Mesendoderm (in vitro differentiated cells): ENCODE measurements around the gene OPRM1.
"Not testable (repeated sequence)": the region's sequence is repeated elsewhere in the genome, so short reads cannot be mapped to it uniquely, and the experiment has no call there.

Experiments used
- DNase-seq: peaks from one replicate; pipeline ENCODE4 v3.0.0; 2013
- H2AK5ac ChIP-seq: 2 replicates; pipeline ENCODE4 v1.6.1; 2013; ENCODE audit warnings: low read length, inconsistent platforms
- H2BK120ac ChIP-seq: 2 replicates; pipeline ENCODE4 v1.6.1; 2013; ENCODE audit warnings: low read depth, mild to moderate bottlenecking, low read length, moderate library complexity, mixed read lengths
- H2BK15ac ChIP-seq: replicated peaks from 2 replicates; pipeline ENCODE4 v1.6.1; 2013; ENCODE audit warnings: low read depth, mild to moderate bottlenecking, moderate library complexity
- H2BK5ac ChIP-seq: 2 replicates; pipeline ENCODE4 v1.6.1; 2013; ENCODE audit warnings: low read length, inconsistent platforms
- H3K18ac ChIP-seq: 2 replicates; pipeline ENCODE4 v1.6.1; 2013; ENCODE audit warnings: mild to moderate bottlenecking, low read length, mixed read lengths
- H3K23ac ChIP-seq: one replicate; pipeline ENCODE4 v1.6.1; 2013; ENCODE audit warnings: low read length
- H3K27ac ChIP-seq: 2 replicates; pipeline ENCODE4 v1.5.1; 2013; ENCODE audit warnings: low read depth, mild to moderate bottlenecking, inconsistent platforms, low read length, moderate library complexity
- H3K27me3 ChIP-seq: 2 replicates; pipeline ENCODE4 v1.6.1; 2013; ENCODE audit warnings: low read length, control low read depth, mild to moderate bottlenecking, inconsistent platforms; ENCODE audit not compliant: insufficient read depth, poor library complexity
- H3K36me3 ChIP-seq: 2 replicates; pipeline ENCODE4 v1.6.1; 2013; ENCODE audit warnings: low read length, inconsistent platforms; ENCODE audit not compliant: control insufficient read depth, insufficient read depth
- H3K4ac ChIP-seq: one replicate; pipeline ENCODE4 v1.6.1; 2013; ENCODE audit warnings: low read depth, mild to moderate bottlenecking, low read length, moderate library complexity
- H3K4me1 ChIP-seq: 2 replicates; pipeline ENCODE4 v1.6.1; 2013; ENCODE audit warnings: low read depth, low read length, inconsistent platforms; ENCODE audit not compliant: control insufficient read depth
- H3K4me2 ChIP-seq: 2 replicates; pipeline ENCODE4 v1.6.1; 2013; ENCODE audit warnings: low read length
- H3K4me3 ChIP-seq: 2 replicates; pipeline ENCODE4 v1.5.1; 2013; ENCODE audit warnings: mild to moderate bottlenecking, low read length
- H3K56ac ChIP-seq: one replicate; pipeline ENCODE4 v1.6.1; 2013; ENCODE audit warnings: low read length
- H3K79me1 ChIP-seq: 2 replicates; pipeline ENCODE4 v1.6.1; 2013; ENCODE audit warnings: low read length, inconsistent platforms
- H3K79me2 ChIP-seq: 2 replicates; pipeline ENCODE4 v1.6.1; 2013; ENCODE audit warnings: mild to moderate bottlenecking, low read length; ENCODE audit not compliant: control insufficient read depth, insufficient read depth
- H3K9ac ChIP-seq: 2 replicates; pipeline ENCODE4 v1.6.1; 2013; ENCODE audit warnings: low read length, inconsistent platforms
- H4K5ac ChIP-seq: one replicate; pipeline ENCODE4 v1.6.1; 2013; ENCODE audit warnings: low read length
- H4K8ac ChIP-seq: one replicate; pipeline ENCODE4 v1.6.1; 2013; ENCODE audit warnings: low read depth, mild to moderate bottlenecking, control low read depth, low read length, moderate library complexity
- WGBS: extraction: QIAGEN DNeasy Blood & Tissue Kit; methylation state at CpG from one replicate; pipeline ENCODE4 v1.1.7; 2013; ENCODE audit warnings: low lambda C conversion rate, missing lambda C conversion rate; ENCODE audit not compliant: insufficient coverage; ENCODE audit errors: extremely low coverage; 5-methylcytosine and 5-hydroxymethylcytosine counted together

The OPRM1 gene

DNA sequence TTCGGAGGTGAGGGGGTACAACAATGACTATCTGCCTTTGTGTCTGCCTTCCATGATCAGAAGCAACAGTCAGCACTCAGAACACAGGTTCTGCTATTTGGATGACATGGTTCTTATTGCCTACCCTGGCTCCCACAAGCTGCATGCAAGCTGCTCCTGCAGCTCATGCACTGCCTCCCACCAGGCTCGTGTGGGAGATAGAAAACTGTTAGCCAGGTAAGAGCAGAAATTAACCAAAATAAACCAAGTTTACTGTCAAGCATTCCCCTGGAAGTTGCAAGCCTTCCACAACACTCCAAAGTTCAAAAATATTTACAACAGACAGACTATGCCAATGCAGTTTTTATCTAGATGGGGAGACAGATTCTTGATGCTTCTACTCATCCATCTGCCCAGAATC lies 31.0 kb downstream of the OPRM1 start:
- Histone ChIP-seq H3K23ac (no peak overlapping the region), H3K4ac (no peak overlapping the region), H2AK5ac (no peak overlapping the region)

GRCh38 chr6:154070657-154071056 lies 31.6 kb downstream of the OPRM1 start:
- no peaks in the 10 kb centered on the region for H3K79me1 ChIP-seq
- whole genome bisulfite sequencing, result no CpG with 5 or more reads among the region's 1 CpG
- H3K4me1 ChIP-seq, result no peaks in the 10 kb centered on the region
- no peaks in the 10 kb centered on the region for H3K36me3 ChIP-seq
- no peak overlapping the region for H3K4ac ChIP-seq
- no peak overlapping the region for H3K27ac ChIP-seq
- no peak overlapping the region for H3K23ac ChIP-seq
- H4K5ac ChIP-seq, result no peak overlapping the region
- no peak overlapping the region for H3K4me2 ChIP-seq
- no peak overlapping the region for H3K9ac ChIP-seq
- H3K56ac ChIP-seq, result no peak overlapping the region
- no peak overlapping the region for H2BK120ac ChIP-seq
- H3K27me3 ChIP-seq, result no peaks in the 10 kb centered on the region
- no peak overlapping the region for H2AK5ac ChIP-seq
- no peak overlapping the region for H4K8ac ChIP-seq
- H3K4me3 ChIP-seq, result no peak overlapping the region
- H2BK15ac ChIP-seq, result no peak overlapping the region
- H3K18ac ChIP-seq, result no peak overlapping the region
- H3K79me2 ChIP-seq, result no peaks in the 10 kb centered on the region
- no peak overlapping the region for H2BK5ac ChIP-seq
- DNase-seq, result no peak

More for the DNA sequence above, 31.0 kb downstream of the OPRM1 start:
- Histone ChIP-seq H4K8ac (no peak overlapping the region), H3K79me1 (no peaks in the 10 kb centered on the region), H3K79me2 (no peaks in the 10 kb centered on the region), H3K9ac (no peak overlapping the region), H3K4me1 (no peaks in the 10 kb centered on the region), H3K36me3 (no peaks in the 10 kb centered on the region), H2BK15ac (no peak overlapping the region), H3K27me3 (no peaks in the 10 kb centered on the region), H2BK5ac (no peak overlapping the region), H2BK120ac (no peak overlapping the region), H3K18ac (no peak overlapping the region), H3K4me2 (no peak overlapping the region), H3K27ac (no peak overlapping the region), H4K5ac (no peak overlapping the region), H3K4me3 (no peak overlapping the region), H3K56ac (no peak overlapping the region)
- WGBS, result no CpG with 5 or more reads among the region's 2 CpGs
- DNase-seq, result no peak

GRCh38 chr6:154071236-154071635 lies 32.2 kb downstream of the OPRM1 start:
- H3K79me2 ChIP-seq, result no peaks in the 10 kb centered on the region
- no peak overlapping the region for H3K18ac ChIP-seq
- DNase-seq, result no peak
- H3K9ac ChIP-seq, result no peak overlapping the region
- no peaks in the 10 kb centered on the region for H3K27me3 ChIP-seq
- H3K56ac ChIP-seq, result no peak overlapping the region
- no peak overlapping the region for H4K5ac ChIP-seq
- no peaks in the 10 kb centered on the region for H3K4me1 ChIP-seq
- no peak overlapping the region for H2BK120ac ChIP-seq
- no peak overlapping the region for H3K4me2 ChIP-seq
- no peak overlapping the region for H3K23ac ChIP-seq
- H2BK15ac ChIP-seq, result no peak overlapping the region
- H2BK5ac ChIP-seq, result no peak overlapping the region
- H3K4me3 ChIP-seq, result no peak overlapping the region
- no peaks in the 10 kb centered on the region for H3K79me1 ChIP-seq
- no peak overlapping the region for H3K27ac ChIP-seq
- WGBS, result no CpG with 5 or more reads among the region's 1 CpG
- no peak overlapping the region for H2AK5ac ChIP-seq
- no peak overlapping the region for H3K4ac ChIP-seq
- H4K8ac ChIP-seq, result no peak overlapping the region
- H3K36me3 ChIP-seq, result no peaks in the 10 kb centered on the region

DNA sequence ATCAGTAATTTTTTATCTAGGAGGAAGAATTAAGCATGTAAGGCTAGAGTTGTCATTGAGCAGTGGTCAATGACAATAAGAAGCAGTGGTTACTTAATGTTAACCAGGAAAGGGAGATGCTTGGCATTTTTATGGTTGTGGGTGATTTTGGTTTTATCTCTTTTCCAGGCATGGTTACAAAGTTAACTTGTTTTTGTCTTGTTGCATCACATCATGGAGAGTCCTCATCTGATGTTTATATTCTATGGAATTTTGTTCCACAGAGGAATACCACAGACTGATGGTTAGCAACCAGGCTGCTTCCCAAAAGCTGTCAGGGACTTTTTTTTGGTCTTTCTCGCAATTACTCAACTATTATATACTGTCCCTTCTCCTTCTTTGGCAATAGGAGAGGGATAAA lies 32.7 kb downstream of the OPRM1 start:
- Histone ChIP-seq H3K23ac (no peak overlapping the region), H3K79me1 (no peaks in the 10 kb centered on the region), H3K27me3 (no peaks in the 10 kb centered on the region), H3K18ac (no peak overlapping the region), H4K5ac (no peak overlapping the region), H3K56ac (no peak overlapping the region), H3K4ac (no peak overlapping the region), H3K4me2 (no peak overlapping the region), H2BK15ac (no peak overlapping the region), H4K8ac (no peak overlapping the region), H3K4me1 (no peaks in the 10 kb centered on the region), H3K27ac (no peak overlapping the region), H3K36me3 (no peaks in the 10 kb centered on the region), H3K4me3 (no peak overlapping the region), H3K9ac (no peak overlapping the region), H2AK5ac (no peak overlapping the region), H2BK5ac (no peak overlapping the region), H2BK120ac (no peak overlapping the region), H3K79me2 (no peaks in the 10 kb centered on the region)
- no peak for DNase-seq
- WGBS, result no CpG with 5 or more reads among the region's 1 CpG

DNA sequence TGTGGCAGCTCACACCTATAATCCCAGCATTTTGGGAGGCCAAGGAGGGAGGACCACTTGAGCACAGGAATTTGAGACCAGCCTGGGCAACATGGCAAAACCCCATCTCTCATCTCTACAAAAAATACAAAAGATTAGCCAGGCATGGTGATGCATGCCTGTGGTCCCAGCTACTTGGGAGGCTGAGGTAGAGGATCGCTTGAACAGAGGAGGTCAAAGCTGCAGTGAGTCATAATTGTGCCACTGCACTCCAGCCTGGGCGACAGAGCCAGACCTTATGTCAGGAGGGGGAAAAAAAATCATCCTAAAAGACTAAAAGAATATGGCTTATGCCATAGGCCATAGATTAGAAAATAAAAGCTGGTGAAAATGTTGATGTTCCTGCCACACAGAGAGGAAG lies 39.6 kb downstream of the OPRM1 start:
- not testable (repeated sequence) for H2BK120ac ChIP-seq, H4K8ac ChIP-seq, H3K23ac ChIP-seq, DNase-seq, H3K18ac ChIP-seq, H3K79me2 ChIP-seq, H3K56ac ChIP-seq, H2AK5ac ChIP-seq, H3K4ac ChIP-seq, H3K4me2 ChIP-seq, H3K79me1 ChIP-seq, H3K27me3 ChIP-seq, H3K9ac ChIP-seq, H2BK5ac ChIP-seq, H3K27ac ChIP-seq, H3K4me1 ChIP-seq, H3K36me3 ChIP-seq, H4K5ac ChIP-seq, H3K4me3 ChIP-seq, H2BK15ac ChIP-seq
- no CpG with 5 or more reads among the region's 2 CpGs for WGBS

DNA sequence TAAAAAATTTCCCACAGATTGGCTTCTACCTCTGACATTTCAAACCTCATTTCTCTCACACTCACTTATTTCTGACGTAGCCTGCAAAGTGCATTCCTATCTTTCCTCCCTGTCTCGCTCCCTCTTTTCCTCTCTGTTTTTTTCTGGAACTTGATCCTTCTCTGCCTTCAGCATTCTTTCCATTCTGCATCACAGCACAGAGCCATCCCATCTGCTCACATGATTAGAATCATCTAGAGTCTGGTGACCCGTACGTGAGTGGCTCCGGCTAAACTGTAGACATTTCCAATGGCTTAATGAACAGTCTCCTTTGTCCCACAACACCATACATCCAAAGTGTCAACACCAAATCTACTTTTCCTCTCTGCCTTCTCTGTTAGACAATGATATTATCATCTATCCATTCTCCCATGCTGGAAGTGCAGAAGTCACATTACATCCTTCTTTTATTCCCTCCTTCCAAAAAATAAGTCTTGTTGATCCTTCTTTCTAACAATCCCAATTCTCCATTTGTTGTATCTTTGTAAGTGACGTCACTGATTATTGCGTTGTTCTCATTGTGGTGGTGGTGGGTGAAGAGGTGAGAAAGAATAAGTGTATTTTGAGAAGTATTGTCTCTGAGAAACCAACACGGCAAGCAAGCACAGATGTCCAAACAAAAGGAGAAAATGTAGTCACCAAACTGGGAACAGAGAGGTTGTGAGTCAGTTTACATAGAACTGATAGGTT lies 41.6 kb downstream of the OPRM1 start:
- no peaks in the 10 kb centered on the region for H3K4me1 ChIP-seq
- no peak overlapping the region for H2BK5ac ChIP-seq
- no peaks in the 10 kb centered on the region for H3K79me2 ChIP-seq
- H3K4me2 ChIP-seq, result no peak overlapping the region
- no peak overlapping the region for H2BK15ac ChIP-seq
- no peak overlapping the region for H3K27ac ChIP-seq
- no peaks in the 10 kb centered on the region for H3K27me3 ChIP-seq
- no peaks in the 10 kb centered on the region for H3K79me1 ChIP-seq
- no peak overlapping the region for H3K18ac ChIP-seq
- H3K9ac ChIP-seq, result no peak overlapping the region
- no peaks in the 10 kb centered on the region for H3K36me3 ChIP-seq
- H4K8ac ChIP-seq, result no peak overlapping the region
- no peak overlapping the region for H3K23ac ChIP-seq
- no peak overlapping the region for H2BK120ac ChIP-seq
- no peak overlapping the region for H3K56ac ChIP-seq
- no peak overlapping the region for H3K4ac ChIP-seq
- WGBS, result no CpG with 5 or more reads among the region's 8 CpGs
- no peak overlapping the region for H3K4me3 ChIP-seq
- DNase-seq, result no peak
- no peak overlapping the region for H4K5ac ChIP-seq
- H2AK5ac ChIP-seq, result no peak overlapping the region
